Hematopoietic multipotent progenitor cell (in vitro differentiated cells): ENCODE data around the gene IQSEC3. TPM values are rescaled to one million over a fixed set of nuclear protein-coding genes. Genes with fewer than 3 reads are reported as not detected.

Source experiments
- DNase-seq, 3 donors: peaks; one replicate each; pipeline ENCODE4 v3.0.0-alpha.2; 2011 to 2015; ENCODE audit warnings: low read depth in 2 of 3, low spot score in 2 of 3
- total RNA-seq: library from RNA; depleted of rRNA; stranded (reverse); fragments of >200 nt; gene quantifications from one replicate; pipeline ENCODE4 v1.2.3, GENCODE V29; 2012

Gene IQSEC3
- total RNA-seq, 1 donor = 3.8 TPM

DNA sequence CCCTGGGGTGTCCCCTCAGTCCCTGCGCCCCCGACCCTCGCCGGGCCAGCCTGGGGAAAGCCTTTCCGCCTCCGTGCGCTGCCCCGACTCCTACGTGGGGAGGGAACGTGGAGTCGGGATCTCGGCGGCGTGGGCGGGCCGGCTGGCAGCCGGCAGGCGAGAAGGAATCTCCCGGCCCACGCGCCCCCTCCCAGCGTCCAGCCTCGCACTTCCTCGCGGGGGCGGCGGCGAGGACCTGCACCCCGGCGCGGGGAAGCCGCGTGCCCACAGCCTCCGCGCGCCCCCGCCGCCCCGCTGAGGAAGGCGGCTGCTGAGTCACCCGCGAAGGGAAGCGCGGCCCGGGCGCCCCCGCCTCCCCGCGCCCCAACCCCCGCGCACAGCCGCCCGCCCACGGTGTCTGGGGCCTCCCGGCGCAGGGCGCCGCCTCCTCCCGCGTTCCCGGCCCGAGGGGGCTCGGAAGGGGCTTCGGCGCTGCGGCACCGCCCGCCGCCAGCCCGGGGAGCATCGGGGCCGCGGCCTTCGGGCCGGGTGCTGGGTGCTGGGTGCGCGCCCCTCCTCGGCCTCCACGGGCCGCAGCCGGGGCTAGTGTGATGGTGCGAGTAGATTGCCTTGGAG, 11.3 kb downstream of the IQSEC3 start:
- peak in 2 of 3 donors; percentile 31 to 48 for DNase-seq

DNA sequence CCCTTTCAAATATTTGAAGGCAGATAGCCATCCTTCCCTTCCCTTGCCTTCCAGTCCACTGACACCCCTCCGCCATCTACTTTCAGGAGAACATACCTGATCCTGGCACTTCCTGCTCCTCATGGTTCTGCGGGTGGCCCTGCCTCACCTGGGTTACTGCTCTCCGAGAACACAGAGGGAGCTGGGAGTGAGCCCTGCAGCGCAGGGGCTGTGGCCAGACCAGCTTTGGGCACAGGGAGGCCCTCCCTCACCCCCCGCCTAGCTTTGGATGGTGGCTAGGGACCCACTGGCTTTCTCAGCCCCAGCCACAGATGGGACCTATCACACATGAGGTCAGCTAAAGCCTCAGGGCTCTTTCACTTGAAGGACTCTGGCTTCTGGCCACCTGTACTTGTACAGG, 12.4 kb downstream of the IQSEC3 start:
- no peak for DNase-seq

DNA sequence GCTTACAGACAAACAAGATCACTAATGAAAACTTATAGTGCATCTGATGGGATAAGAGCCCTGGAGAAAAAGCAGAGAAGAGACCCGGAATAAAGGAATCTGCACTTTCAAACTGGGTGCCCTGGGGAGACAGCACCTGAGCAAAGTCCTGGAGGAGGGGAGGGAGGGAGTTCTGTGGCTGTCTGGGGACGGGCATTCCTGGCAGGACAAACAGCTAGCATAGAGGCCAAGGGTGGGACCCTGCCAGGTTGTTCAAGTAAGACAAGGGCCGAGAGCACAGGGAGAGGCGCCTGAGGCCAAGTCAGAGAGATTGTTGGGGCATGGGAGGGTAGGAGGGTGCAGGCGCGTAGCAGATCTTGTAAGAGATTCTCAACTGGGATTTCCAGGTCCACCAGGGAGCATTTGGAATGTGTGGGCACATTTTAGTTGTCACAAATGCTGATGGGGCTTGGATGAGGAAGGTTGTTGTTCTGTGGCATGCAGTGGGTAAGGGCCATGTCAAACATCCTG, 14.2 kb downstream of the IQSEC3 start:
- DNase-seq = no peak

DNA sequence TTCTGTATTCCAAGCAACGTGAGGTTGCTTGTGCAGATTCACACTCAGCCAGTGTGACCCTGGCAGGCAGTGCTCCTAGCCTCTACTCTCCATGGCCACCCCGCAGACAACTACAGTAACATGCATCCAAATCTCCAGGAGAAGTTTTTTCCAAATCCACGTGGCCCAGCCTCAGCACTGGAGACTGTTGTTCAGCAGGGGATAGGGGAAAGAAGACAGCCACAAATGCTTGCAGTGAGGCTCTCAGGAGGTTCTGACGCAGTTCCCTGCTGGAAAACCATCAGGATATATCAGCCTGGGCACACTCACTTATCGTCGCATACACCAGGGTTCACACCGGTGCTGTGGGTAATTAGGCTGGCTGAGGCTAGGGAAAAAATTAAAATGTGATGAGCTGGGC, 16.2 kb downstream of the IQSEC3 start:
- no peak for DNase-seq

DNA sequence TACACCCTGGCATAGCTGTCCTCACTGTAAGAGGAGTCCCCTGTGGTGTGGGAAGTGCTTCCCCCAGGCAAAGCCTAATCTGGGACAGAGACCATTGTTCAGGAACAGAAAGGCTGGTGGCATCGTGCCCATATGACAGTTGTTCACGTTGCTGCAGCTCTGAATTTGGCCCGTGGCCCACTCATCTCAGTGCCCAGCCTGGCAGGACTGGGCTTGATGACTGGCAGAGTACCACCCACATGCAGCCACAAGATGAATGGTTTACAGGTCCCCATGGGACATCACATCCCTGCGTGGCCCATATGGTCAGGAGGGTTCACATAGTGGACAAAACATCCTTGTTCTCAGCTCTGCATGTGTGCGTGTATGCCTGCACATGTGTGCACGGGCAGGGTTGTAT, 17.5 kb downstream of the IQSEC3 start:
- DNase-seq = no peak

DNA sequence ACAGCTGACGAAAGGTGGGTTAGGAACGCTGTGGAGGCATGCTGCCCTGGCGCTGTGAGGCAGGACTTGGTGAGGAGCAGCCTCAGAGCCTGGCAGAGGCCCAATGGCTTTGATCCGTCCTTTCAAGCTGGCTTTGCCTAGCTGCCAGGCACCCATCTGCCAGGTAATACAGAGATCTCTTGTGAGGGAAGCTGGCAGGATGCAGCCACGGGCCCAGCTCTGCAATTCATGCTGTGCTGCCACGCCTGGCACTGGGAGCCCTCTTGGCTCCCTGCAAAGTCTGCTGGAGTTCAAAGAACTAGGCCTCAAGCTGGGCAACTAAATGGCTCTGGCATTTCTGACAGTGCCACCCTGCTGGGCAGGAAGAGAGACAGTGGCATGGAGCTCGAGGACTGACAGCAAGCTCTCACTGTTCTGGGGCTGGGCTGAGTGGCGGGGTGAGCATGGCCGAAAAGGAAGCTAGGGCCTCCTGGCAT, 18.7 kb downstream of the IQSEC3 start:
- peak in 1 of 3 donors; percentile 36 for DNase-seq

DNA sequence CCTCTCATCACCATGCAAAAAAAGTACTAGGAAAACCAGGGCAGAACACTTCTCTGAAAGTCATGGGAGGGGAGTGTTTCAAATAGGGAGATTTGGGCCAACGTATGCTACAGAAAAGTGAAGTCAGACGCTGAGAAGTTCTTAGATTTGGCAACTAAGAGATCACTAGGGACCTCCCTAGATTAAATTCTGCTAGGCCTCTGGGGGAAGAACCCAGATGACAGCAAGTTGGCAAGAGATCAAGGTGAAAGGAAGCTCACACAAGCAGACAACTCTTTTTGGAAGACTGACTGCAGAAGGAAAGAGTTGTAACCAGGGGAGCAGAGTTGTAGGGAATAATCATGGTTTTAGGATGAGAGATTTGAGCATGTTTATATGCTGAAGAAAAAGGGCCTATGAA, 20.7 kb downstream of the IQSEC3 start:
- no peak for DNase-seq

DNA sequence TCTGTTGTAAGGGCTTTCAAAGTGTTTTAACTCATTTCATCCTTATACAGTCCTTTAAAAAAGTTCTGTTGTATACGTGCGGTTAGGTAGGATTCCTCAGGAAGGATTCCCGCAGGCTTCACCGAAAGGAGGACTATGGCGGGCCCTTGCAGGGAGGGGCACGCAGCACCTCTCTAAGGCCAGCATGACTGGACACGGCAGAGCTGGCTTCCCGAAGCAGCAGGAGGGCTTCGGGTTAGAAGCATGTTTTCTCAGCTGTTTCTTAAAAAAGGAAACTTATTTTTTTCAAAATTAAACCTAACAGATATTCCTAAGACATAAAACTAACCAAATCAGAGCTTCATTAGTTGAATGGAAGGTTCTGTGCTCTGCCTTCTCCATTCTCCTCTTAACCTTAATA, 21.3 kb downstream of the IQSEC3 start:
- no peak for DNase-seq

DNA sequence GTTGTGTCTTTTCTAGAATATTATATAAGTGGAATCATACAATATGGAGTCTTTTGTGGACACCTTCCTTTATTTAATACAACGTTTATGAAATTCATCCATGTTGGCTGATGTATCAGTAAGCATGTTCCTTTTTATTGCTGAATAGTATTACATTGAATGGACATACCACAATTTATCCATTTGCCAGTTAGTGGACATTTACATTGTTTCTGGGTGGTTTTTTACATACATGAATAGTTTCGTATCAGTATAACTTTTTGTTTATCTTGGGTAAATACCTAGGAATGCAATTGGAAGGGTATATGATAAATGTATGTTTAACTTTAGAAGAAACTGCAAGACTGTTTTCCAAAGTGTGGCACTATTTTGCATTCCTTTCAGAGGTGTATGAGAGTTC, 23.1 kb downstream of the IQSEC3 start:
- DNase-seq = no peak

DNA sequence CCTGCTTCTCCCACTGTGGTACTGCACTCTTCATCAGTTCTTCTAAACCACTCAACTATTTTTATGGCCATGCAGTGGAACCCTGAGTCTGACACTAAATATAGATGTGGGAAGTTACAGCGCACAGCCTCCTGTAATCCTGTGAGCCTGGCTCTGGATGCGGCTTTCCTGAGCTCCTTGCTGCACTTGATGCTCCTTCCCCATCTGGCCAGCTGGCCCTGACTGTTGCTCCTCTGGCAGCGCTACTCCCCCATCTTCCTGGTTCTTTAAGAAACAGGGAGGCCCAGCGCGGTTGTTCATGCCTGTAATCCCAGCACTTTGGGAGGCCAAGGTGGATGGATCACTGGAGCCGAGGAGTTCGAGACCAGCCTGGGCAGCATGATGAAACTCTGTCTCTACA, 24.6 kb downstream of the IQSEC3 start:
- no peak for DNase-seq

DNA sequence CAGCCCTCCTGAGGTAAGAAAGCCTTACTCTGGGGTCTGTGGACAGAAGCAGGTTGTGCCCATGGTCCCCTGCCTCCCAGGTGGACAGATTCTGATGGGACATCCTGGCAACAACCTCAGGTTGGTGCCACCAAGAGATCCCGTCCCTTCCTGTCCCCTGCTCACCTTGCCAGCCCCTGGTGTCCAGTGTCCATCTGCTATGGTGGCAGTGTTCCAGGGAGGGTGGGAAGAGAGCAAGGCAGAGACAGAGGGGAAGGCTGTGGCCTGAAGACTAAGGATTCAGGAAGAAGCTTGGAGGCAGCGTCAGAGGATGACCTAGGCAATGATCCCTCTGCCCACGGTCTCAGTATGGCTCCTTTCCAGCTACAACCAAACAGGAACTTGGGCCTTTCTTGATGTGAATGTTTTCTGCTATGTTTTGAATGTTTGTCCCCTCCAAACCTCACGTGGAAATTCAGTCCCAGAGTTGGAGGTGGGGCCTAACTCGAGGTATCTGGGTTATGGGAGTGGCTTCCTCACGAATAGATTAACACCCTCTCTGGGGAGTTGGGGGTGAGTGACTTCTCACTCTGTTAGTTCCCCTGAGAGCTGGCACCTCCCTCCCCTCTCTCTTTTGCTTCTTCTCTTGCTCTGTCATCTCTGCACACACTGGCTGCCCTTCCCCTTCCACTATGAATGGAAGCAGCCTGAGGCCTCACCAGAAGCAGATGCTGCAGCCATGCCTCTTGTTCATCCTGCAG, 26.9 kb downstream of the IQSEC3 start:
- DNase-seq = peak in 1 of 3 donors; percentile 11

DNA sequence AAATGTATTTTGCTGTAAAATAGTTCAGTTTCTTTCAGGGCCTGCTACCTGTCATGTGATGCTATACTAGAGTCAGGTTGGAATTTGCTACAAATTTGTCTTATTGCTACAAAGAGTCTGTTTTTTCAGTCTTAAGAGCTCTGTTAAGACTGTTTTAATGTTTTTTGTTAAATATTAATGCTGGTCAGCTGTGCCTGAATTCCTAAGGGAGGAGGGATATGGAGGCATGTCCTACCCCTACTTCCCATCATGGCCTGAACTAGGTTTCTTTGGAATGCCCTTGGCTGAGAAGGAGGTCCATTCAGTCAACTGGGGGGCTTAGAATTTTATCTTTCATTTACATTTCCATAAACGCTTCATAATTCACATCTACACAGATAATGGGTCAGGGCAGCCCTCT, 30.0 kb downstream of the IQSEC3 start:
- DNase-seq = no peak

DNA sequence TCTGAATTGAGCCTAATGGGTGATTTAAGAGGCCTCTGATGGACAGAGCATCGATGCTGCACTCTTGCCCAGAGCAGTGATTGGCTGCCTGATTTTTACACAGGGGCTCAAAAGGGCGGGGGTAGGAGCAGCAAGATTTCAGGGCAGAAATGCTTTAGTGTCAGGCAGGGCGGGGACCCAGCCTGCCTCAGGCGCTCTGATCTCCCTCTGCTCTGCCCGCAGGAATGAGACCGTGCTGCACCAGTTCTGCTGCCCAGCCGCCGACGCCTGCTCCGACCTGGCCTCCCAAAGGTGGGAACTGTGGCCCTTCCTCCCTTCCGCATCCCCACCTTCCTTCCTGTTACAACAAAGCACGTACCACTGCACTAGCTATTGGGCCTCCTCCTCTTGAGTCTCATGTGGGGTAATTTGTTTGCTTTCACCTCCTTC, 32.4 kb downstream of the IQSEC3 start:
- no peak for DNase-seq

DNA sequence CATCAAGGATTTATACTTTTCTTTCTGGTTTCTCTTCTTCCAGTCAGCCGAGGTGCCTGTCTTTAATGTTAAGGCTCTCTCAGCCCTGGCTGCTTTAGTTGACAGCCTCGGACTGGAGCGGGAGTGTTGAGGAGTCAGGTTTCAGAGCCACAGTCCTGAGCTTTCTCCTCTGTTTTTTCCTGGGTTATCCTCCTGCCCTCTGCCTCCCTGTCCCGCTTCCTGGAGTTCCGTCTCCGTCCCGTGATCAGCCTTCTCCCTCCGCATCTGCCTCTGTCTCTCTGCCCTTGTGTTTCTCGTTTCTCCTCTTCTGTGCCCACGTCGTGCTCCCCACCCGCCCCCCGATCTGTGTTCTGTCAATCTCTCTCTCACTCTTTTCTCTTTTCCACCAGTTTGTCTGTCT, 33.0 kb downstream of the IQSEC3 start:
- DNase-seq = no peak

DNA sequence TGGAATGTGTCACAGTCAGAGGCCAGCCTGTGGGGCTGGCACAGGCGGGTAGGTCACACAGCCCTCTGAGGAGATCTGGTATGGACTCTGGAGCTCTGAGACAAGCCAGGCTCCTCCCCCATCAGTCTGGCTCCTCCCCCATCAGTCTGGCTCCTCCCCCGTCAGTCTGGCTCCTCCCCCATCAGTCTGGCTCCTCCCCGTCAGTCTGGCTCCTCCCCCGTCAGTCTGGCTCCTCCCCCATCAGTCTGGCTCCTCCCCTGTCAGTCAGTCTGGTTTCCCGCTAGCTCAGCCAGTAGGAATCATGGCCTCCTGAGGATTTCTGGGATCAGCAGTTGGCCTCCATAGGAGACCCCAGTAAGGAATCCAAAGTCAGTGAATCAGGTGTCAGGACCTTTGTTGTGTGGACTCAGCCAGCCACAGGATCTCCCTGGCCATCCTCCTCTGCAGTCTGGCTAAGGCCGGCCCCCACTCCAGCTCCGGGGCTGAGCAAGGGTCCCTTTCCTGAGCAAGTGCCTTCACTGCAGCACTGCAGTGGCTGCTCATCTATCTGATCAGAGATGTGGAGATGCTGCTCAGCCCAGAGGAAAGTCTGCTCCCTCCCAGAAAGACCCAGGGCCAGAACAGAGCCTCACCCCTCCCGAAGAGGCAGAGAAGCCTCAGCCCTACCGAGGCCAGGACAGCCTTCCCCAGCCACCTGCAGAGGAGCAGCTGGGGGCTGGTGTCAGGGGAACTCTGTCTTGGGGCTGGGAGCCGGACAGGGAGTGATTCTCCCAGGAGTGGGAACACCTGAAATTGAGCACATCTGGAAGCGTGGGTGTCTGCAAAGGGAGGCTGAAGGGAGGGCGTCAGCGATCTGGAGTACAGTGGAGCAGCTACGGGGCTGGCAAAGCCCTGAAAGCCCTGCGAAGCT, 35.7 kb downstream of the IQSEC3 start:
- DNase-seq = peak in 1 of 3 donors; percentile 20

DNA sequence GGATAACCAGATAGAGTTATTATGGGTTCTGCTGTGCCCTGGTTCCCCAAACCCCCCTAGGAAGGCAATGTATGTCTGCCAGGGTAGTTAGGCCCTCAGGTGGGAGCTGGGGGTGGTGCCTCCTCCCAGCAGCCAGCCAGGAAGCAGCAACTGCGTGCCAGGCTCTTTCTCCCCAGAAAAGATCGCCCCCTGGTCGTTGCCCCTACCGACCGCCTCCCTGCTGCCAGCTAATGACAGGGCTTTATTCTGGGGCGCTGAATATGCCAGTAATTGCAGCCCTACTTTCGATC, 36.3 kb downstream of the IQSEC3 start:
- DNase-seq = no peak

DNA sequence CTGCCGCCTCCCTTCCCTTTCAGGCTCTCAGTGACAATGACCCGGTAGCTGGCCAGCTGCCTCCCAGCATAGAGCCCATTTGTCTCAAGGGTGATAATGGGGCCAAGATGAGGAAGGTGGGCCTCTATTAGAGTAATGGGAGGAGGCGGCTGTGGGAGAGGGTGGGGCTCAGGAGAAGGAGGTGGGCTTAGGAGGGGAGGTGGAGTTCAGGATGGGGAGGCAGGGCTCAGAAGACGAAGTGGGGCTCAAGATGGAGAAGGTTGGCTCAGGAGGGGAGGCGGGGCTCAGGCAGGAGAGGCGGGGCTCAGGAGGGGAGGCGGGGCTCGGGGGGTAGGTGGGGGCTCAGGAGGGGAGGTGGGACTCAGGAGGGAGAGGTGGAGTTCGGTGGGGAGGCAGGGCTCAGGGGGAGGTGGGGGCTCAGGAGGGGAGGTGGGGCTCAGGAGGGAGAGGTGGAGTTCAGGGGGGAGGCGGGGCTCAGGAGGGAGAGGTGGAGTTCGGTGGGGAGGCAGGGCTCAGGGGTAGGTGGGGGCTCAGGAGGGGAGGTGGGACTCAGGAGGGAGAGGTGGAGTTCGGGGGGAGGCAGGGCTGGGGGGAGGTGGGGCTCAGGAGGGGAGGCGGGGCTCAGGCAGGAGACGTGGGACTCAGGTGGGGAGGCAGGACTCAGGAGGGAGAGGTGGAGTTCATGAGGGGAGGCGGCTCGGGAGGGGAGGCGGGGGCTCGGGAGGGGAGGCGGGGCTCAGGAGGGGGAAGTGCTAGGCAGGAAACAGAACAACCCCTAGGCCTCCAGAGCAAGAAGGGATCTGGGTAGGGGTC, 36.8 kb downstream of the IQSEC3 start:
- DNase-seq = peak in 1 of 3 donors; percentile 26

DNA sequence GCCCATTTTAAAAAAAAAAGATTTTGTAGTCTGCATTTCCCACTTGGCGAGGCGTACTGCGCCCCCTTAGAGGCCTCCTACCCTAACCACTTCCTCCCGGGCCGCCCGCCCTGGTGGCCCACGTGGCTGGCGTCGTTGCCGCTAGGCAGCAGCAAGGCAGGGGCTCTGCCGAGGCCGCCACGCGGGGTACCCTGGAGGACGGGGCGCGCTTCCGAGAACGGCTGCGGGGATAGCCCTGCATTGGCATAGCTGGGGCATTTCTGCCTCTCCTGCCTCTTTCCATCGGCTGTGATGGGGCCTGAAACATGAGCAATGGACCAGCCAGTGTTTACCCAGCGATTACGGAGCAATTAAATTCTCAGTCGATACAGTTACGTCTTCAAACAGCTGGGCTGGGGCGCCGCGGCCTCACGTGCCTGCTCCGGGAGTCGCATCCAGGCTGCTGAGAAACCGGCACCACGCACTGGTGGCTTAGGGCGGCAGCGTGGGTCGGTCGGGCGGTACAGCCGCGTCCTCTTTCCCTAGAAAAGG, 38.0 kb downstream of the IQSEC3 start:
- DNase-seq = peak in 2 of 3 donors; percentile 45 to 81

DNA sequence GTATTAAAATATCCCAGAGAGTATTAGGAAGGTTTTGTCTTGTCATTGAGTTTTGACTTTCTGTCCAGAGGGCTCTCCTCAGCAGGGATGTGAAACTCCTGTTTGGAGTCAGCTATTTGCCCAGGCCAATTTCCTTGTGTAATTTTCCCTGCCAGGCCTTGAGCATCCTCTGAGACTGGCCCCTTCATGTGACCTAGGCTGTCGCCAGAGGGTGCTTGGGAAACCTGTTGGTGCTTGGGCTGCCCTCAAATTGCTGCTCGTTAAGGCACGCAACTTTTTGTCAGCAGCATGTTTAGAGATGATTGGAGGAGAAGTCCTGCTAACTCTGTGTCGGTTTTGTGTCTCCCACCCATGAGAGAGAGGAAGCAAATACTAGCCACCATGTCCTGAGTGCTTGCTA, 39.1 kb downstream of the IQSEC3 start:
- DNase-seq = no peak

DNA sequence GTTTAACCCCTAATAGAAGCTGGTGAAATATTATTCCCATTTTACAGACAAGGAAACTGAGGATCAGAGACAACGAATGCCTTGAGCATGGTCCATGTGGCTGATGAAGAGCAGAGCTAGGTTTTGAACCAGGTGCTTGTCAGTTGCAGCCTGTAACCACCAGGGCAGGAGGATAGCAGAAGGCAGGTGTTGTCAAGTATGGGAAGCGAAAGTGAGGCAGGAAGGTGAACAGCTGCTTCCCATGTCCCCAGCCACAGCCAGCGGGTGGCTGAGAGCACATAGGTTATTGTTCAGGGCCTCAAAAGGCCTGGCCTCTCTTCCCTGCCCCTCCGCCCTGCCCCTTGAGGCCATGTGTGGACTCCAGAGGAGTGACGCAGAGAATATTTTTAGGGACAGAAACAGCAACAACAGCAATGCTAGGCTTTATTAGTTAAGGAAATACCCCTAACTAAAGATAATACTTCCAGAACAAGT, 39.6 kb downstream of the IQSEC3 start:
- peak in 1 of 3 donors; percentile 48 for DNase-seq
